HG03575 (cell line): ENCODE results near the gene WNT4.

Experiments
- ATAC-seq: cut with Tn5 transposase; IDR thresholded peaks from one replicate; pipeline ENCODE4 v1.9.1; 2021; ENCODE audit not compliant: unreplicated experiment, insufficient number of reproducible peaks, low FRiP score; ENCODE audit errors: extremely low read depth

The WNT4 gene

GRCh38 chr1:22117851-22118250 lies 25.0 kb downstream of the WNT4 start:
- ATAC-seq, result no peak

GRCh38 chr1:22117238-22117637 lies 25.7 kb downstream of the WNT4 start:
- no peak for ATAC-seq

GRCh38 chr1:22115286-22115685 lies 27.6 kb downstream of the WNT4 start:
- ATAC-seq, result no peak

- no peak for ATAC-seq
These were observed 28.5 kb downstream of the WNT4 start for GRCh38 chr1:22114083-22115012.

- ATAC-seq, result no peak
These were observed 30.3 kb downstream of the WNT4 start for GRCh38 chr1:22112554-22112953.

- no peak for ATAC-seq
These were observed 31.3 kb downstream of the WNT4 start for GRCh38 chr1:22111620-22112019.

GRCh38 chr1:22111115-22111514 lies 31.8 kb downstream of the WNT4 start:
- no peak for ATAC-seq

GRCh38 chr1:22110016-22110415 lies 32.9 kb downstream of the WNT4 start:
- ATAC-seq, result no peak

- ATAC-seq, result no peak
These were observed 34.4 kb downstream of the WNT4 start for GRCh38 chr1:22108339-22109105.

- ATAC-seq, result no peak
These were observed 35.8 kb downstream of the WNT4 start for GRCh38 chr1:22107126-22107525.

GRCh38 chr1:22105611-22106207 lies 37.2 kb downstream of the WNT4 start:
- ATAC-seq, result no peak

GRCh38 chr1:22104865-22105437 lies 37.9 kb downstream of the WNT4 start:
- no peak for ATAC-seq

- ATAC-seq, result no peak
These were observed 38.8 kb downstream of the WNT4 start for GRCh38 chr1:22104094-22104493.

- ATAC-seq, result no peak
These were observed 40.2 kb downstream of the WNT4 start for GRCh38 chr1:22102746-22103145.

- no peak for ATAC-seq
These were observed 40.9 kb downstream of the WNT4 start for GRCh38 chr1:22101995-22102394.

GRCh38 chr1:22101199-22101598 lies 41.7 kb downstream of the WNT4 start:
- ATAC-seq, result no peak

GRCh38 chr1:22100168-22100567 lies 42.7 kb downstream of the WNT4 start:
- no peak for ATAC-seq

GRCh38 chr1:22098752-22099151 lies 44.1 kb downstream of the WNT4 start:
- no peak for ATAC-seq

- no peak for ATAC-seq
These were observed 46.4 kb downstream of the WNT4 start for GRCh38 chr1:22096463-22096862.
